ENCODE data around the gene RARRES2. TPM values are rescaled to one million over a fixed set of nuclear protein-coding genes. Genes with fewer than 3 reads are reported as not detected.

RARRES2 gene
- total RNA-seq, 1 experiment from 2014 or later: not detected

GRCh38 chr7:150381096-150381495, 39.7 kb upstream of the RARRES2 start:
- H3K9me3 Mint-ChIP-seq (ENCODE audit: unreplicated experiment): no peaks in the 10 kb centered on the region
- H3K36me3 Mint-ChIP-seq (ENCODE audit: insufficient read depth, unreplicated experiment): no peaks in the 10 kb centered on the region
- CTCF ChIA-PET: interaction anchor here (0.6 to 0.8 kb wide), 2 partner anchors 37 to 1056 kb away, joined by 3 read pairs; no protein-coding TSS in a partner anchor
- no peak for DNase-seq (ENCODE audit: unreplicated experiment)
- H3K4me3 Mint-ChIP-seq (ENCODE audit: unreplicated experiment): no peak overlapping the region
- POLR2A ChIA-PET: interaction anchor here (0.6 to 1.8 kb wide), 3 partner anchors 11 to 23 kb away, joined by 3 to 28 read pairs (median 5); partner anchors contain the start of gene REPIN1
- no peak overlapping the region for H3K27ac Mint-ChIP-seq (ENCODE audit: low read depth, unreplicated experiment)
- H3K4me1 Mint-ChIP-seq (ENCODE audit: insufficient read depth, unreplicated experiment): peaks cover 24% of the 10 kb centered on the region
- intact Hi-C loops (cut with micrococcal nuclease): no loop called here
- H3K27me3 Mint-ChIP-seq (ENCODE audit: insufficient read depth, unreplicated experiment): no peaks in the 10 kb centered on the region
- TF ChIP-seq, protein P1, sequence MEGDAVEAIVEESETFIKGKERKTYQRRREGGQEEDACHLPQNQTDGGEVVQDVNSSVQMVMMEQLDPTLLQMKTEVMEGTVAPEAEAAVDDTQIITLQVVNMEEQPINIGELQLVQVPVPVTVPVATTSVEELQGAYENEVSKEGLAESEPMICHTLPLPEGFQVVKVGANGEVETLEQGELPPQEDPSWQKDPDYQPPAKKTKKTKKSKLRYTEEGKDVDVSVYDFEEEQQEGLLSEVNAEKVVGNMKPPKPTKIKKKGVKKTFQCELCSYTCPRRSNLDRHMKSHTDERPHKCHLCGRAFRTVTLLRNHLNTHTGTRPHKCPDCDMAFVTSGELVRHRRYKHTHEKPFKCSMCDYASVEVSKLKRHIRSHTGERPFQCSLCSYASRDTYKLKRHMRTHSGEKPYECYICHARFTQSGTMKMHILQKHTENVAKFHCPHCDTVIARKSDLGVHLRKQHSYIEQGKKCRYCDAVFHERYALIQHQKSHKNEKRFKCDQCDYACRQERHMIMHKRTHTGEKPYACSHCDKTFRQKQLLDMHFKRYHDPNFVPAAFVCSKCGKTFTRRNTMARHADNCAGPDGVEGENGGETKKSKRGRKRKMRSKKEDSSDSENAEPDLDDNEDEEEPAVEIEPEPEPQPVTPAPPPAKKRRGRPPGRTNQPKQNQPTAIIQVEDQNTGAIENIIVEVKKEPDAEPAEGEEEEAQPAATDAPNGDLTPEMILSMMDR (IDR thresholded peaks at IDR 0.05; ENCODE audit: unreplicated experiment): no peak
- BruUV-seq (replicated peaks): no TSS peak

- intact Hi-C loops (cut with micrococcal nuclease): loop anchor here (1.0 kb wide), 1 partner anchor 20 kb away; no protein-coding TSS in a partner anchor
- ChIA-PET POLR2A (interaction anchor here (0.6 to 1.8 kb wide), 3 partner anchors 11 to 24 kb away, joined by 3 to 28 read pairs (median 5); partner anchors contain the start of gene REPIN1), CTCF (interaction anchor here (0.6 to 0.8 kb wide), 2 partner anchors 11 to 37 kb away, joined by 3 read pairs; no protein-coding TSS in a partner anchor)
- TF ChIP-seq, protein P1 (IDR thresholded peaks at IDR 0.05; ENCODE audit: unreplicated experiment): no peak
- Mint-ChIP-seq H3K36me3 (ENCODE audit: insufficient read depth, unreplicated experiment) (no peaks in the 10 kb centered on the region), H3K4me3 (ENCODE audit: unreplicated experiment) (peak overlapping the region; percentile 82), H3K27me3 (ENCODE audit: insufficient read depth, unreplicated experiment) (no peaks in the 10 kb centered on the region), H3K9me3 (ENCODE audit: unreplicated experiment) (no peaks in the 10 kb centered on the region), H3K4me1 (ENCODE audit: insufficient read depth, unreplicated experiment) (peaks cover 27% of the 10 kb centered on the region), H3K27ac (ENCODE audit: low read depth, unreplicated experiment) (no peak overlapping the region)
- no peak for DNase-seq (ENCODE audit: unreplicated experiment)
- no TSS peak for BruUV-seq (replicated peaks)
Measured at GRCh38 chr7:150380463-150380862, 39.0 kb upstream of the RARRES2 start.

GRCh38 chr7:150379441-150380379, 38.3 kb upstream of the RARRES2 start:
- TF ChIP-seq, protein P1 (IDR thresholded peaks at IDR 0.05; ENCODE audit: unreplicated experiment): no peak
- Mint-ChIP-seq H3K36me3 (ENCODE audit: insufficient read depth, unreplicated experiment) (peaks cover 3% of the 10 kb centered on the region), H3K4me1 (ENCODE audit: insufficient read depth, unreplicated experiment) (peaks cover 27% of the 10 kb centered on the region), H3K4me3 (ENCODE audit: unreplicated experiment) (peak overlapping the region; percentile 82), H3K27ac (ENCODE audit: low read depth, unreplicated experiment) (peak overlapping the region; percentile 62), H3K9me3 (ENCODE audit: unreplicated experiment) (no peaks in the 10 kb centered on the region), H3K27me3 (ENCODE audit: insufficient read depth, unreplicated experiment) (no peaks in the 10 kb centered on the region)
- CTCF ChIA-PET: interaction anchor here (0.6 kb wide), 1 partner anchor 10 kb away, joined by 3 read pairs; no protein-coding TSS in a partner anchor
- POLR2A ChIA-PET: interaction anchor here (1.6 to 1.8 kb wide), 2 partner anchors 10 to 25 kb away, joined by 5 to 28 read pairs; partner anchors contain the start of gene REPIN1
- DNase-seq (ENCODE audit: unreplicated experiment): peak; percentile 36
- intact Hi-C loops (cut with micrococcal nuclease): loop anchor here (1.0 kb wide), 3 partner anchors 11 to 26 kb away; partner anchors contain the start of gene REPIN1
- no TSS peak for BruUV-seq (replicated peaks)
